ENCODE measurements around the gene MYO9A. TPM values are rescaled to one million over a fixed set of nuclear protein-coding genes. Genes with fewer than 3 reads are reported as not detected.

The MYO9A gene
- total and polyA plus RNA-seq, 3 donors from 2014 or later = 68.9 to 126 (median 103) TPM

GRCh38 chr15:72065801-72066200, 52.1 kb downstream of the MYO9A start:
- Histone ChIP-seq H3K27me3 (no peaks in the 10 kb centered on the region), H3K4me1 (no peaks in the 10 kb centered on the region), H3K4me3 (no peak overlapping the region), H3K9me3 (no peaks in the 10 kb centered on the region), H3K27ac (no peak overlapping the region), H3K36me3 (ENCODE audit: low read depth, missing control alignments) (no peaks in the 10 kb centered on the region)
- WGBS, 2 donors = 93 to 95% methylated on average over 2 of the region's 2 CpGs
- TF ChIP-seq CTCF (IDR thresholded peaks at IDR 0.05) (no peak), POLR2A (IDR thresholded peaks at IDR 0.05) (no peak)
- intact Hi-C loops (cut with DNase I; ENCODE audit: low total_unique reads) = no loop called here
- DNase-seq = no peak

GRCh38 chr15:72063186-72063585, 54.8 kb downstream of the MYO9A start:
- DNase-seq = no peak
- Histone ChIP-seq H3K4me1 (no peaks in the 10 kb centered on the region), H3K27ac (no peak overlapping the region), H3K4me3 (no peak overlapping the region), H3K9me3 (no peaks in the 10 kb centered on the region), H3K36me3 (ENCODE audit: low read depth, missing control alignments) (no peaks in the 10 kb centered on the region), H3K27me3 (no peaks in the 10 kb centered on the region)
- no peak for TF ChIP-seq CTCF (IDR thresholded peaks at IDR 0.05)
- TF ChIP-seq POLR2A (IDR thresholded peaks at IDR 0.05) = no peak
- intact Hi-C loops (cut with DNase I; ENCODE audit: low total_unique reads) = no loop called here

- Histone ChIP-seq H3K36me3 (ENCODE audit: low read depth, missing control alignments) (no peaks in the 10 kb centered on the region), H3K27ac (no peak overlapping the region), H3K4me3 (no peak overlapping the region), H3K9me3 (no peaks in the 10 kb centered on the region), H3K4me1 (no peaks in the 10 kb centered on the region), H3K27me3 (no peaks in the 10 kb centered on the region)
- no peak for DNase-seq
- TF ChIP-seq CTCF (IDR thresholded peaks at IDR 0.05) = no peak
- no peak for TF ChIP-seq POLR2A (IDR thresholded peaks at IDR 0.05)
- intact Hi-C loops (cut with DNase I; ENCODE audit: low total_unique reads) = no loop called here
Observed at GRCh38 chr15:72062319-72062718, 55.6 kb downstream of the MYO9A start.

- DNase-seq = no peak
- H3K27ac ChIP-seq = no peak overlapping the region
- intact Hi-C loops (cut with DNase I; ENCODE audit: low total_unique reads) = no loop called here
- H3K36me3 ChIP-seq (ENCODE audit: low read depth, missing control alignments) = no peaks in the 10 kb centered on the region
- WGBS, 2 donors = 74 to 90% methylated on average over 1 to 2 of the region's 2 CpGs
- no peaks in the 10 kb centered on the region for H3K4me1 ChIP-seq
- H3K4me3 ChIP-seq = no peak overlapping the region
- no peaks in the 10 kb centered on the region for H3K27me3 ChIP-seq
- TF ChIP-seq POLR2A (IDR thresholded peaks at IDR 0.05) (no peak), CTCF (IDR thresholded peaks at IDR 0.05) (no peak)
- no peaks in the 10 kb centered on the region for H3K9me3 ChIP-seq
Observed at GRCh38 chr15:72060687-72061250, 57.2 kb downstream of the MYO9A start.

- 67 to 72% methylated on average over 1 of the region's 1 CpG for WGBS, 2 donors
- Histone ChIP-seq H3K9me3 (no peaks in the 10 kb centered on the region), H3K4me3 (no peak overlapping the region), H3K36me3 (ENCODE audit: low read depth, missing control alignments) (no peaks in the 10 kb centered on the region), H3K4me1 (no peaks in the 10 kb centered on the region), H3K27ac (no peak overlapping the region), H3K27me3 (no peaks in the 10 kb centered on the region)
- intact Hi-C loops (cut with DNase I; ENCODE audit: low total_unique reads) = no loop called here
- no peak for TF ChIP-seq POLR2A (IDR thresholded peaks at IDR 0.05)
- TF ChIP-seq CTCF (IDR thresholded peaks at IDR 0.05) = no peak
- no peak for DNase-seq
Observed at GRCh38 chr15:72058585-72058984, 59.4 kb downstream of the MYO9A start.
